HAP-1 (cell line): ENCODE results near the gene RANBP3L.

ENCODE experiments used
- DNase-seq, 2 experiments: peaks; one replicate each; pipeline ENCODE4 v3.0.0-alpha.2; 2016 to 2020; ENCODE audit warnings: low spot score in 2 of 2
- H3K27me3 ChIP-seq: fragments of 250-450 bp; sonication (Bioruptor Pico); 2 replicates; pipeline ENCODE4 v1.5.1; 2020; ENCODE audit warnings: low read depth, mild to moderate bottlenecking, moderate library complexity
- H3K36me3 ChIP-seq: fragments of 250-450 bp; sonication (Bioruptor Pico); replicated peaks from 2 replicates; pipeline ENCODE4 v1.5.1; 2020; ENCODE audit warnings: mild to moderate bottlenecking
- H3K4me1 ChIP-seq: fragments of 250-450 bp; sonication (Bioruptor Pico); 2 replicates; pipeline ENCODE4 v1.5.1; 2020; ENCODE audit warnings: mild to moderate bottlenecking
- H3K4me3 ChIP-seq: fragments of 250-450 bp; sonication (Bioruptor Pico); 2 replicates; pipeline ENCODE4 v1.5.1; 2020; ENCODE audit warnings: mild to moderate bottlenecking, moderate library complexity
- H3K9me3 ChIP-seq: fragments of 250-450 bp; sonication (Bioruptor Pico); 2 replicates; pipeline ENCODE4 v1.5.1; 2020; ENCODE audit warnings: mild to moderate bottlenecking, moderate library complexity
- in situ Hi-C: fragments of 300-500 bp; cut with MboI; formaldehyde crosslinking; loops from 3 replicates; pipeline ENCODE4 v1.14.3; 2020; ENCODE audit warnings: low sequenced_read_pairs, inconsistent platforms, mixed read lengths

Gene RANBP3L

GRCh38 chr5:36230151-36230790 lies 71.4 kb downstream of the RANBP3L start:
- Histone ChIP-seq H3K4me1 (no peaks in the 10 kb centered on the region), H3K36me3 (no peaks in the 10 kb centered on the region), H3K9me3 (no peaks in the 10 kb centered on the region), H3K27me3 (no peaks in the 10 kb centered on the region), H3K4me3 (no peak overlapping the region)
- DNase-seq = no peak
- in situ Hi-C loops = no loop called here

DNA sequence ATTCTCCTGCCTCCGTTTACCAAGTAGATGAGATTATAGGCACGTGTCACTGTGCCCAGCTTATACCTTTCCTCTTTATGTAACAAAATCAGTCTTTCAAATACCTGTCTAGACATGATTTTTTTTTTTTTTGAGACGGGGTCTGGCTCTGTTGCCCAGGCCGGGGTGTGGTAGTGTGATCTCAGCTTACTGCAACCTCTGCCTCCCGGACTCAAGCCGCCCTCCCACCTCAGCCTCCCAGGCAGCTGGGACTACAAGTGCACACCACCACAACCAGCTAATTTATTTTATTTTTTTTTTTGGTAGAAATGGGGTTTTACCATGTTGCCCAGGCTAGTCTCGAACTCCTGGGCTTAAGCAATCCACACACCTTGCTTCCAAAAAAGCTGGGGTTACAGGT lies 73.2 kb downstream of the RANBP3L start:
- Histone ChIP-seq H3K4me3 (no peak overlapping the region), H3K4me1 (no peaks in the 10 kb centered on the region)
- in situ Hi-C loops = no loop called here

GRCh38 chr5:36227046-36227445 lies 74.7 kb downstream of the RANBP3L start:
- in situ Hi-C loops = no loop called here
- Histone ChIP-seq H3K27me3 (no peaks in the 10 kb centered on the region), H3K36me3 (peaks cover 3% of the 10 kb centered on the region), H3K4me3 (no peak overlapping the region), H3K4me1 (no peaks in the 10 kb centered on the region), H3K9me3 (no peaks in the 10 kb centered on the region)
- no peak for DNase-seq

More for the DNA sequence above, 73.2 kb downstream of the RANBP3L start:
- no peak for DNase-seq
- no peaks in the 10 kb centered on the region for H3K27me3 ChIP-seq
- no peaks in the 10 kb centered on the region for H3K9me3 ChIP-seq
- peaks cover 3% of the 10 kb centered on the region for H3K36me3 ChIP-seq

DNA sequence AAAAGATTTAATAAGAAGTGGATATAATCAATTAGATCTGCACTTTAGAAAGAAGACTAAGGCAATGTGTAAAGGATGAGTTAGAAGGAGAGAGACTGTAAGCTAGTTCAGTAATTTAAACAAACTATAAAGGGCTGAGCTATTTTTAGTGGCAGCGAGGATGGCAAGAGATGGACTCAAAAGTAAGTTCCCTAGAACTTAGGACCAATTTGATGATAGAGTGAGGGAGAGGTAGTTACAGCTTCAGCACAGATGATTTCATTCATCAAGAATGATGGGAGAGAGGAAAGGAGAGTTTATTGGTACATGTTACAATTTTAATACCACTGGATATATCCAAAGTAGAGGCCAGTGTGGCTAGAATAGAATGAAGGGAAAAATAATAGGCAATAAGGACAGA lies 79.1 kb downstream of the RANBP3L start:
- in situ Hi-C loops = no loop called here
- Histone ChIP-seq H3K4me1 (peaks cover 7% of the 10 kb centered on the region; the same call in 1 of the 2 replicates), H3K36me3 (peaks cover 14% of the 10 kb centered on the region), H3K27me3 (no peaks in the 10 kb centered on the region), H3K4me3 (no peak overlapping the region), H3K9me3 (no peaks in the 10 kb centered on the region)
- no peak for DNase-seq

GRCh38 chr5:36217988-36218387 lies 83.7 kb downstream of the RANBP3L start:
- in situ Hi-C loops = no loop called here

GRCh38 chr5:36217567-36217966 lies 84.1 kb downstream of the RANBP3L start:
- H3K4me1 ChIP-seq = peaks cover 11% of the 10 kb centered on the region; the same call in 1 of the 2 replicates
- in situ Hi-C loops = no loop called here
- H3K4me3 ChIP-seq = no peak overlapping the region
- no peaks in the 10 kb centered on the region for H3K9me3 ChIP-seq
- DNase-seq = no peak
- peaks cover 11% of the 10 kb centered on the region for H3K36me3 ChIP-seq
- H3K27me3 ChIP-seq = no peaks in the 10 kb centered on the region

More at GRCh38 chr5:36217988-36218387, 83.7 kb downstream of the RANBP3L start:
- Histone ChIP-seq H3K36me3 (peaks cover 11% of the 10 kb centered on the region; the same call in 1 of the 2 replicates), H3K27me3 (no peaks in the 10 kb centered on the region), H3K4me1 (peaks cover 11% of the 10 kb centered on the region; the same call in 1 of the 2 replicates), H3K4me3 (no peak overlapping the region), H3K9me3 (no peaks in the 10 kb centered on the region)
- DNase-seq = no peak

GRCh38 chr5:36215910-36216309 lies 85.8 kb downstream of the RANBP3L start:
- Histone ChIP-seq H3K36me3 (peaks cover 11% of the 10 kb centered on the region), H3K9me3 (no peaks in the 10 kb centered on the region), H3K27me3 (no peaks in the 10 kb centered on the region), H3K4me3 (no peak overlapping the region), H3K4me1 (peaks cover 11% of the 10 kb centered on the region; the same call in 1 of the 2 replicates)
- in situ Hi-C loops = no loop called here
- DNase-seq = no peak

DNA sequence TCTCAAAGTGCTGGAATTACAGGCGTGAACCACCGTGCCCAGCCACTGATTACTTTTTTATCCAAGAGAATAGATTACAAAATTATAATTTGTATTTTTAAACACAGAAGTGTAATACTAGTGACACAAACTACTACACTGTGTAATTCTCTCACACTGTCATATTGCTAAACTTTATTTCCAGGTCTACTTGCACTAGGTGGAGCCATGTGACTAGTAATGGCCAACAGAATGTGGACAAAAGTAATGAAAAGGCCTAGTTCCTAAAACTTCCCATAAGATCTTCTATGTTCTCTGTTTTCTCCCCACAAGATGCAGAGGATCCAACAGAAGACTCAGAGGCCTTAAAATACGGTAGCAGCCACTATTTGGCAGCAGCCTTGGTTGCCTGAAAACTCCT lies 87.3 kb downstream of the RANBP3L start:
- Histone ChIP-seq H3K27me3 (no peaks in the 10 kb centered on the region), H3K4me1 (peaks cover 4% of the 10 kb centered on the region; the same call in 1 of the 2 replicates), H3K4me3 (no peak overlapping the region), H3K9me3 (no peaks in the 10 kb centered on the region), H3K36me3 (peaks cover 5% of the 10 kb centered on the region)
- in situ Hi-C loops = no loop called here
- no peak for DNase-seq

GRCh38 chr5:36209664-36210063 lies 92.0 kb downstream of the RANBP3L start:
- H3K9me3 ChIP-seq = no peaks in the 10 kb centered on the region
- in situ Hi-C loops = no loop called here
- no peak for DNase-seq
- no peaks in the 10 kb centered on the region; the same call in none of the 2 replicates for H3K36me3 ChIP-seq
- H3K27me3 ChIP-seq = no peaks in the 10 kb centered on the region
- H3K4me1 ChIP-seq = no peaks in the 10 kb centered on the region
- no peak overlapping the region for H3K4me3 ChIP-seq

DNA sequence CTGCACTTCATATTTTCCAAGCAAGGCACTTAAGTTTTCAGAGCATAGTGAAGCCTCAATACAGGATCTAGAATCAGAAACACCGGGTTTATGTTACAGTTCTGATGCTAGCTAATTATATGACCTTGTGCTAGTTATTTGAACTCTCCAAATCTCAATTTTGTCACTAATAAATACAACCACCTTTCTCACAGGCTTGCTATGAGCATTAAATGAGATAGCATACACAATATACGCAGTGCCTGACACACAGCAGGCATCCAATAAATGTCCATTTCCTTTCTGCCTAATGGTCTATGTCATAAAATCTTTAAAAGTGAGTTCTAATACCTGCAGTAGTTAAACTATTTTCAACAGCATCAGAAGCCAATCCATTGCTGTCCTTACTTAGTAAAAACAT lies 92.9 kb downstream of the RANBP3L start:
- Histone ChIP-seq H3K27me3 (no peaks in the 10 kb centered on the region), H3K4me1 (no peaks in the 10 kb centered on the region), H3K9me3 (no peaks in the 10 kb centered on the region), H3K36me3 (no peaks in the 10 kb centered on the region; the same call in none of the 2 replicates), H3K4me3 (no peak overlapping the region)
- in situ Hi-C loops = no loop called here
- no peak for DNase-seq

DNA sequence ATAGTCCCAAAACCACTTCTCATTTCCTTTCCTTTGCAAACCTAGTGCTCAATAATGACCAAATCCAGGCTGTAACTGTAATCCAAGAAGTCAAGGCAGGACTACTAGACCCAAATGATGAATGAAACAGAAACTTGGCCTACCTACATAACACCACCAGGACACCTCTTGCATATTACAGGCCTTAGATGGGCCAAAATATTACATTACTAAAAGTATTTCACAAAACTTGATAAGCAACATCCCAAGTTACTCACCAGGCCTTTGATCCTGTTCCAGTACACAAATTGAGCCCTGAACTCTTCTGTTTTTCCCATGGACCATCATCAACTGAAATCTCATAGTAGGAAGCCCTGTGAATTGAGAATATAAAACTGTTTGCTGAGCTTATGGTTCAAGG lies 94.8 kb downstream of the RANBP3L start:
- no peak for DNase-seq

DNA sequence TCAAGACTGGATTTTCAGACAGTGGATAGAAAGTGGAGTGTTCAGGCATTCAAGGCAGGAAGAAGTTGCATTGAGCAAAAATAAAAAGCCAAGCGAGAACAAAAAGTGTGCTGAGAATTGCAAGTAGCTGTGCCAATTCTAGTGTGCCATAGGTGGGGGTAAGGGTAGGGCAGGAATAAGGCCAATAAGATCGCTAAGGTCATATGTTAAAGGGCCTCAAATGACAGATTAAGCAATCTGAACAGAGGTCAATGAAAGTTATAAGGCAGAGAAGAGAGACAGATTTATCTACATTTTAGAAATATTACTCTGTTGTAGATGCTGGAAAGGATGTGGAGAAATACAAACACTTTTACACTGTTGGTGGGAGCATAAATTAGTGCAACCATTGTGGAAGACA lies 96.4 kb downstream of the RANBP3L start:
- peaks cover 7% of the 10 kb centered on the region for H3K36me3 ChIP-seq
- H3K27me3 ChIP-seq = no peaks in the 10 kb centered on the region

More for the DNA sequence above, 94.8 kb downstream of the RANBP3L start:
- H3K27me3 ChIP-seq = no peaks in the 10 kb centered on the region
- H3K9me3 ChIP-seq = no peaks in the 10 kb centered on the region
- peaks cover 3% of the 10 kb centered on the region for H3K36me3 ChIP-seq
- in situ Hi-C loops = no loop called here
- H3K4me1 ChIP-seq = no peaks in the 10 kb centered on the region
- H3K4me3 ChIP-seq = no peak overlapping the region

GRCh38 chr5:36202521-36202961 lies 99.2 kb downstream of the RANBP3L start:
- no peak overlapping the region for H3K4me3 ChIP-seq
- peaks cover 12% of the 10 kb centered on the region for H3K36me3 ChIP-seq
- H3K9me3 ChIP-seq = no peaks in the 10 kb centered on the region
- H3K4me1 ChIP-seq = no peaks in the 10 kb centered on the region
- H3K27me3 ChIP-seq = no peaks in the 10 kb centered on the region
- no peak for DNase-seq
- in situ Hi-C loops = no loop called here

More for the DNA sequence above, 96.4 kb downstream of the RANBP3L start:
- no peak overlapping the region for H3K4me3 ChIP-seq
- no peaks in the 10 kb centered on the region for H3K4me1 ChIP-seq
- no peak for DNase-seq
- in situ Hi-C loops = no loop called here
- no peaks in the 10 kb centered on the region for H3K9me3 ChIP-seq

DNA sequence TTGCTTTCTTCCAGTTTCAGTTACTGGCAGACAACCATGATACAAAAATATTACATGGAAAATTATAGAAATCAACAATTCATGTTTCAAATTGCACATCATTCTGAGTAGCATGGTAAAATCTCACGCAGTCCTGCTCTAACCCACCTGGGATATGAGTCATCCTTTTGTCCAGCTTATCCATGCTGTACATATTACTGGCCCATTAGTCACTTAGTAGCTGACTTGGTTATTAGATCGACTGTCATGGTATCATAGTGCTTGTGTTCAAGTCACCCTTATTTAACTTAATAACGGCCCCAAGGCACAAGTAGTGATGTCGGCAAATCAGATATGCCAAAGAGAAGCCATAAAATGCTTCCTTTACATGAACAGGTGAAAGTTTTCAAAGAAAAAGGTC lies 101.2 kb downstream of the RANBP3L start:
- Histone ChIP-seq H3K36me3 (peaks cover 22% of the 10 kb centered on the region), H3K27me3 (no peaks in the 10 kb centered on the region), H3K9me3 (no peaks in the 10 kb centered on the region), H3K4me3 (no peak overlapping the region), H3K4me1 (no peaks in the 10 kb centered on the region)
- no peak for DNase-seq
- in situ Hi-C loops = no loop called here
